ENCODE data around the gene ANKRD10. TPM values are rescaled to one million over a fixed set of nuclear protein-coding genes. Genes with fewer than 3 reads are reported as not detected.

The ANKRD10 gene
- total RNA-seq, 6 experiments from 2014 or later, result 40.4 to 56.2 (median 44.3) TPM

- no peak overlapping the region for H3K27ac ChIP-seq
- DNase-seq, result no peak
- intact Hi-C loops (cut with DNase I), result no loop called here
- no peaks in the 10 kb centered on the region for H3K36me3 ChIP-seq
- no peak for TF ChIP-seq POLR2A (IDR thresholded peaks at IDR 0.05)
- TF ChIP-seq CTCF (IDR thresholded peaks at IDR 0.05), result no peak
- no peaks in the 10 kb centered on the region for H3K27me3 ChIP-seq
- H3K9me3 ChIP-seq, result no peaks in the 10 kb centered on the region
- no peaks in the 10 kb centered on the region for H3K4me1 ChIP-seq
- H3K4me3 ChIP-seq, result no peak overlapping the region
- ATAC-seq, result no peak
- 73% methylated on average over 3 of the region's 3 CpGs for WGBS (ENCODE audit: insufficient coverage, low coverage, low lambda C conversion rate, missing lambda C conversion rate)
Measured at GRCh38 chr13:110884517-110884916, 30.4 kb downstream of the ANKRD10 start.

- Histone ChIP-seq H3K4me1 (no peaks in the 10 kb centered on the region), H3K4me3 (no peak overlapping the region), H3K36me3 (no peaks in the 10 kb centered on the region), H3K27ac (no peak overlapping the region), H3K9me3 (no peaks in the 10 kb centered on the region), H3K27me3 (no peaks in the 10 kb centered on the region)
- ATAC-seq, result no peak
- TF ChIP-seq CTCF (IDR thresholded peaks at IDR 0.05) (no peak), POLR2A (IDR thresholded peaks at IDR 0.05) (no peak)
- intact Hi-C loops (cut with DNase I), result no loop called here
- 91% methylated on average over 7 of the region's 7 CpGs for WGBS (ENCODE audit: insufficient coverage, low coverage, low lambda C conversion rate, missing lambda C conversion rate)
- DNase-seq, result no peak
Measured at GRCh38 chr13:110883542-110883941, 31.3 kb downstream of the ANKRD10 start.

- Histone ChIP-seq H3K9me3 (no peaks in the 10 kb centered on the region), H3K27me3 (no peaks in the 10 kb centered on the region), H3K27ac (no peak overlapping the region), H3K4me1 (no peaks in the 10 kb centered on the region), H3K4me3 (no peak overlapping the region), H3K36me3 (no peaks in the 10 kb centered on the region)
- no peak for ATAC-seq
- intact Hi-C loops (cut with DNase I), result no loop called here
- whole genome bisulfite sequencing (ENCODE audit: insufficient coverage, low coverage, low lambda C conversion rate, missing lambda C conversion rate), result 65% methylated on average over 2 of the region's 2 CpGs
- DNase-seq, result no peak
- no peak for TF ChIP-seq POLR2A (IDR thresholded peaks at IDR 0.05)
- no peak for TF ChIP-seq CTCF (IDR thresholded peaks at IDR 0.05)
Measured at GRCh38 chr13:110882972-110883371, 31.9 kb downstream of the ANKRD10 start.

- no peak for TF ChIP-seq POLR2A (IDR thresholded peaks at IDR 0.05)
- TF ChIP-seq CTCF (IDR thresholded peaks at IDR 0.05), result no peak
- no peak for ATAC-seq
- Histone ChIP-seq H3K4me3 (no peak overlapping the region), H3K27ac (no peak overlapping the region), H3K9me3 (no peaks in the 10 kb centered on the region), H3K36me3 (no peaks in the 10 kb centered on the region), H3K27me3 (no peaks in the 10 kb centered on the region), H3K4me1 (no peaks in the 10 kb centered on the region)
- intact Hi-C loops (cut with DNase I), result no loop called here
- no peak for DNase-seq
- 88% methylated on average over 13 of the region's 13 CpGs for WGBS (ENCODE audit: insufficient coverage, low coverage, low lambda C conversion rate, missing lambda C conversion rate)
Measured at GRCh38 chr13:110881839-110882627, 32.8 kb downstream of the ANKRD10 start.
